ENCODE data around the gene GSK3A. TPM values are rescaled to one million over a fixed set of nuclear protein-coding genes. Genes with fewer than 3 reads are reported as not detected.

GSK3A gene
- total RNA-seq, 1 experiment from 2014 or later: 44.6 TPM

- peak; percentile 97 for TF ChIP-seq CTCF (conservative IDR thresholded peaks at IDR 0.05)
- no peak for TF ChIP-seq EZH2 (IDR thresholded peaks at IDR 0.05; ENCODE audit: low read depth)
- intact Hi-C loops (cut with micrococcal nuclease; ENCODE audit: unreplicated experiment): loop anchor here (2.0 kb wide), 1 partner anchor 52 kb away; the partner anchor contains the start of gene POU2F2
- POLR2A ChIA-PET (ENCODE audit: unreplicated experiment): no interaction called here
These were observed 58.0 kb downstream of the GSK3A start for GRCh38 chr19:42184401-42184861.

More at GRCh38 chr19:42184401-42184861, 58.0 kb downstream of the GSK3A start:
- Histone ChIP-seq H3K27ac (no peak overlapping the region), H3K79me2 (ENCODE audit: low read depth) (no peaks in the 10 kb centered on the region), H2AFZ (no peak overlapping the region), H3K4me1 (replicated peaks; ENCODE audit: insufficient read depth) (peaks cover 10% of the 10 kb centered on the region; the same call in 1 of the 2 replicates), H4K20me1 (ENCODE audit: insufficient read depth) (no peaks in the 10 kb centered on the region), H3K27me3 (ENCODE audit: insufficient read depth, low read depth) (no peaks in the 10 kb centered on the region), H3K4me2 (no peak overlapping the region), H3K9me3 (ENCODE audit: insufficient read depth, low read depth) (no peaks in the 10 kb centered on the region), H3K4me3 (no peak overlapping the region), H3K36me3 (ENCODE audit: low read depth) (no peaks in the 10 kb centered on the region), H3K9me2 (ENCODE audit: insufficient read depth) (no peaks in the 10 kb centered on the region), H3F3A (ENCODE audit: insufficient read depth, low read depth) (0 out of 2 replicates have a peak, but pooled peaks cover 5% of the 10 kb centered on the region)
- DNase-seq: peak; percentile 50 to 61
- BruUV-seq (replicated peaks): no TSS peak
- CTCF ChIA-PET: interaction anchor here (0.5 to 0.7 kb wide), 3 partner anchors 53 to 120 kb away, joined by 3 to 14 read pairs (median 5); no protein-coding TSS in a partner anchor

Other genes with a start within 250 kb of the GSK3A start
- gene ATP1A3, start 248.4 kb downstream of the GSK3A start, total RNA-seq (2021): not detected in 2 replicates
- 0.96 and 1.1 TPM in 2 replicates for gene GRIK5, start 172.4 kb downstream of the GSK3A start, total RNA-seq (2021)
- gene ZNF574, start 166.4 kb downstream of the GSK3A start, total RNA-seq (2021): 19.4 and 21.6 TPM in 2 replicates
- gene POU2F2, start 110.2 kb downstream of the GSK3A start, total RNA-seq (2021): 2.9 and 3.5 TPM in 2 replicates
- gene DEDD2, start 24.9 kb downstream of the GSK3A start, total RNA-seq (2021): 45.6 and 49.6 TPM in 2 replicates
- 13.4 and 13.9 TPM in 2 replicates for gene ZNF526, start 22.3 kb downstream of the GSK3A start, total RNA-seq (2021)
- 57.4 and 79.1 TPM in 2 replicates for gene ERF, start 12.5 kb upstream of the GSK3A start, total RNA-seq (2021)
- gene CIC, start 26.6 kb upstream of the GSK3A start, total RNA-seq (2021): 58.1 and 60.7 TPM in 2 replicates
- gene PRR19, start 59.5 kb upstream of the GSK3A start, total RNA-seq (2021): 0.85 and 1.1 TPM in 2 replicates
- gene PAFAH1B3, start 60.0 kb upstream of the GSK3A start, total RNA-seq (2021): 70.2 and 90.1 TPM in 2 replicates
- gene TMEM145, start 70.7 kb upstream of the GSK3A start, total RNA-seq (2021): 1.2 and 1.7 TPM in 2 replicates
- 40.6 and 49.0 TPM in 2 replicates for gene MEGF8, start 83.0 kb upstream of the GSK3A start, total RNA-seq (2021)
- 4.9 and 7.8 TPM in 2 replicates for gene CNFN, start 147.7 kb upstream of the GSK3A start, total RNA-seq (2021)
- 10.7 and 12.7 TPM in 2 replicates for gene LIPE, start 184.8 kb upstream of the GSK3A start, total RNA-seq (2021)
- 0.41 TPM in 1 of 2 replicates, not detected in the other for gene CXCL17, start 200.3 kb upstream of the GSK3A start, total RNA-seq (2021)